ENCODE data around the gene CTCFL.

The CTCFL gene

GRCh38 chr20:57509665-57510237 lies 15.2 kb downstream of the CTCFL start:
- POLR2A ChIA-PET (ENCODE audit: low non-redundant PET) = no interaction called here
- peak; percentile 53 for TF ChIP-seq CTCF (conservative IDR thresholded peaks at IDR 0.05; ENCODE audit: low read depth)
- no peak overlapping the region for H3K27ac ChIP-seq
- CTCF ChIA-PET = interaction anchor here (0.5 to 3.8 kb wide), 6 partner anchors 10 to 701 kb away, joined by 3 to 23 read pairs (median 4); no protein-coding TSS in a partner anchor
- DNase-seq (ENCODE audit: low spot score) = peak; percentile 58

- H3K27ac ChIP-seq = no peak overlapping the region
- POLR2A ChIA-PET (ENCODE audit: low non-redundant PET) = no interaction called here
- DNase-seq (ENCODE audit: low spot score) = no peak
- no peak for TF ChIP-seq CTCF (conservative IDR thresholded peaks at IDR 0.05; ENCODE audit: low read depth)
- CTCF ChIA-PET = interaction anchor here (1.0 to 3.8 kb wide), 3 partner anchors 9 to 48 kb away, joined by 3 to 23 read pairs (median 4); no protein-coding TSS in a partner anchor
These were observed 16.1 kb downstream of the CTCFL start for GRCh38 chr20:57508831-57509230.

GRCh38 chr20:57508381-57508780 lies 16.6 kb downstream of the CTCFL start:
- ChIA-PET CTCF (interaction anchor here (1.0 to 3.8 kb wide), 3 partner anchors 9 to 48 kb away, joined by 3 to 23 read pairs (median 4); no protein-coding TSS in a partner anchor), POLR2A (ENCODE audit: low non-redundant PET) (interaction anchor here (0.7 kb wide), 1 partner anchor 110 kb away, joined by 3 read pairs; no protein-coding TSS in a partner anchor)
- TF ChIP-seq CTCF (conservative IDR thresholded peaks at IDR 0.05; ENCODE audit: low read depth) = no peak
- no peak overlapping the region for H3K27ac ChIP-seq
- no peak for DNase-seq (ENCODE audit: low spot score)

- DNase-seq (ENCODE audit: low spot score) = no peak
- ChIA-PET CTCF (interaction anchor here (0.7 to 3.8 kb wide), 4 partner anchors 8 to 114 kb away, joined by 4 to 23 read pairs (median 4); no protein-coding TSS in a partner anchor), POLR2A (ENCODE audit: low non-redundant PET) (no interaction called here)
- no peak for TF ChIP-seq CTCF (conservative IDR thresholded peaks at IDR 0.05; ENCODE audit: low read depth)
- no peak overlapping the region for H3K27ac ChIP-seq
These were observed 17.5 kb downstream of the CTCFL start for GRCh38 chr20:57507477-57507876.

- CTCF ChIA-PET = interaction anchor here (1.9 kb wide), 1 partner anchor 116 kb away, joined by 5 read pairs; no protein-coding TSS in a partner anchor
- no peak for TF ChIP-seq CTCF (conservative IDR thresholded peaks at IDR 0.05; ENCODE audit: low read depth)
- H3K27ac ChIP-seq = no peak overlapping the region
- POLR2A ChIA-PET (ENCODE audit: low non-redundant PET) = no interaction called here
- no peak for DNase-seq (ENCODE audit: low spot score)
These were observed 19.0 kb downstream of the CTCFL start for GRCh38 chr20:57505979-57506378.

- DNase-seq (ENCODE audit: low spot score) = no peak
- TF ChIP-seq CTCF (conservative IDR thresholded peaks at IDR 0.05; ENCODE audit: low read depth) = no peak
- CTCF ChIA-PET = interaction anchor here (0.8 kb wide), 1 partner anchor 623 kb away, joined by 4 read pairs; no protein-coding TSS in a partner anchor
- POLR2A ChIA-PET (ENCODE audit: low non-redundant PET) = no interaction called here
- no peak overlapping the region for H3K27ac ChIP-seq
These were observed 20.5 kb downstream of the CTCFL start for GRCh38 chr20:57504411-57504810.
